IPS DF 6.9 (cell line): Measurements from ENCODE around the gene SBK2.
"Not testable (repeated sequence)": the region's sequence is repeated elsewhere in the genome, so short reads cannot be mapped to it uniquely, and the experiment has no call there.

Experiments used
- DNase-seq: peaks from one replicate; pipeline ENCODE4 v3.0.0-alpha.2; 2013; ENCODE audit warnings: low read depth, low spot score
- H3K27ac ChIP-seq: one replicate; pipeline ENCODE4 v1.5.1; 2013; ENCODE audit warnings: low read length, control low read depth
- H3K27me3 ChIP-seq: 2 replicates; pipeline ENCODE4 v1.6.1; 2013; ENCODE audit warnings: mild to moderate bottlenecking, low read length; ENCODE audit not compliant: control insufficient read depth, insufficient read depth
- H3K36me3 ChIP-seq: 2 replicates; pipeline ENCODE4 v1.6.1; 2013; ENCODE audit warnings: low read length; ENCODE audit not compliant: control insufficient read depth, insufficient read depth
- H3K4me1 ChIP-seq: 2 replicates; pipeline ENCODE4 v1.6.1; 2013; ENCODE audit warnings: low read length; ENCODE audit not compliant: control insufficient read depth, insufficient read depth
- H3K4me3 ChIP-seq: 2 replicates; pipeline ENCODE4 v1.5.1; 2013; ENCODE audit warnings: mild to moderate bottlenecking, low read length
- H3K9me3 ChIP-seq: 2 replicates; pipeline ENCODE4 v1.6.1; 2013; ENCODE audit warnings: low read length, inconsistent platforms; ENCODE audit not compliant: control insufficient read depth, insufficient read depth
- WGBS: extraction: QIAGEN DNeasy Blood & Tissue Kit; methylation state at CpG from one replicate; pipeline ENCODE4 v1.1.7; 2013; ENCODE audit warnings: mixed read lengths, missing lambda C conversion rate; ENCODE audit not compliant: insufficient read length, insufficient coverage; 5-methylcytosine and 5-hydroxymethylcytosine counted together

The SBK2 gene

DNA sequence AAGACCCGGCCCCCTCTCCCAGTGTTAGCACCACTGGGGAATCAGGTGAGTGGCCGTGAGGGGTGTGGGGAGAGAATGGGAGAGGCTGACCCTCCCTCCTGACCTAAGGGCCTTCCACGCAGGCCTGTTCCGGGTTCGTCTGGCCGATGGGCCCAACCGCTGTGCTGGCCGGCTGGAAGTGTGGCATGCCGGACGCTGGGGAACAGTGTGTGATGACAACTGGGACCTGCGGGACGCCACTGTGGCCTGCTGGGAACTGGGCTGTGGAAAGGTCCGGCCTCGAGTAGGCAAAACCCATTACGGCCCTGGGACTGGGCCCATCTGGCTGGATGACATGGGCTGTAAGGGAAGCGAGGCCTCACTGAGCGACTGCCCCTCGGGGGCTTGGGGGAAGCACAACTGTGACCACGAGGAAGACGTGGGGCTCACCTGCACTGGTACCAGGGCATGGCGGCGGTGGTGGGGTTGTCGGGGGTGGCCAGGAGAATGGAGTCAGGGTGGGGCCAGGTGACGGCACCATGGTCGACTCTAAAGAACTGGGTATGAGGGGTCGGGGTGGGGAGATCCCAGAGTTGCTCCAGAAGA lies 36.5 kb downstream of the SBK2 start:
- Histone ChIP-seq H3K4me3 (no peak overlapping the region), H3K27ac (no peak overlapping the region), H3K9me3 (0 out of 2 replicates have a peak, but pooled peaks cover 3% of the 10 kb centered on the region), H3K4me1 (no peaks in the 10 kb centered on the region; the same call in 1 of the 2 replicates), H3K36me3 (no peaks in the 10 kb centered on the region), H3K27me3 (peaks cover 5% of the 10 kb centered on the region; the same call in 1 of the 2 replicates)
- DNase-seq = no peak
- no CpG with 5 or more reads among the region's 26 CpGs for WGBS

DNA sequence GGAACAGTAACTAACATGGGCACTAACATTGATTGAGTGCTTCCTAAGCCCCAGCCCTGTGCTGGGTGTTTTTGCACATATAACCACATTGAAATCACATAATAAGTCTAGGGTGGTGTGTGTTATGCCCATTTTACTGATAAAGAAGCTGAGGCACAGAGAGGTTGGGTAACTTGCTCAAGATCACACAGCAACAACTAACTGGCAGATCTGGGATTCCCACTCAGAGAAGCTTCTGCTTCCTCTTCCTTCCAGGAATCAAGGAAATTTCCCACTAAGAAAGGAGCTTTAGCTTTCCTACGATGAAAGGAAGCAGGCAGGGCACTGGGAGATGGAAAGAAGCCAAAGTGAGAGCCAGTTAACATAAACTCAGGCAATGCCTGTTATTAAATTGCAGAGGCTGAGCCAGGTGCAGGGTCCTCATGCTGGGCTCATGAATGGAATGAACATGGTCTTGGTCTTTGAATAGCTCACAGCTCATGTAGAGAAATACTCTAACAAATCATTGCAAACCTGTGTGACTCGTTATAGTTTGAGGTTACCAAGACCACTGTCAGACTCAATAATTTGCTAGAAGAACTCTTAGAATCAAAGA lies 38.6 kb downstream of the SBK2 start:
- H3K27ac ChIP-seq = no peak overlapping the region
- no CpG with 5 or more reads among the region's 2 CpGs for WGBS
- H3K27me3 ChIP-seq = peaks cover 4% of the 10 kb centered on the region; the same call in 1 of the 2 replicates
- H3K4me1 ChIP-seq = no peaks in the 10 kb centered on the region; the same call in 1 of the 2 replicates
- no peaks in the 10 kb centered on the region for H3K36me3 ChIP-seq
- H3K4me3 ChIP-seq = no peak overlapping the region
- H3K9me3 ChIP-seq = 0 out of 2 replicates have a peak, but pooled peaks cover 3% of the 10 kb centered on the region
- no peak for DNase-seq

DNA sequence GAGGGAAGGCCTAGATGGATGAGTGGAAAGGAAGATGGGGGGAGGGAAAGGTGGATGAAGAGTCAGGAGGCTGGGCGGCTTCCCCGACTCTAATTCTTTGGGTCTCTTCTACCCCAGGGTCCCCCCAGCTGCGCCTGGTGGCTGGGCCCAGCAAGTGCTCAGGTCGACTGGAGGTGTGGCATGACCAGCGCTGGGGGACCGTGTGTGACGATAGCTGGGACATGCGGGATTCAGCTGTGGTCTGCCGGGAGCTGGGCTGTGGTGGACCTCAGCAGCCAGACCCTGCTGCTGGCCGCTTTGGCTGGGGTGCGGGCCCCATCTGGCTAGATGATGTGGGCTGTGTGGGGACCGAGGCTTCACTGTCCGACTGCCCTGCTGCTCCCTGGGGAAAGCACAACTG lies 39.2 kb downstream of the SBK2 start:
- Histone ChIP-seq H3K27ac (no peak overlapping the region), H3K27me3 (no peaks in the 10 kb centered on the region; the same call in 1 of the 2 replicates), H3K4me3 (no peak overlapping the region), H3K36me3 (no peaks in the 10 kb centered on the region), H3K9me3 (no peaks in the 10 kb centered on the region), H3K4me1 (no peaks in the 10 kb centered on the region; the same call in 1 of the 2 replicates)
- no peak for DNase-seq
- WGBS = no CpG with 5 or more reads among the region's 13 CpGs

DNA sequence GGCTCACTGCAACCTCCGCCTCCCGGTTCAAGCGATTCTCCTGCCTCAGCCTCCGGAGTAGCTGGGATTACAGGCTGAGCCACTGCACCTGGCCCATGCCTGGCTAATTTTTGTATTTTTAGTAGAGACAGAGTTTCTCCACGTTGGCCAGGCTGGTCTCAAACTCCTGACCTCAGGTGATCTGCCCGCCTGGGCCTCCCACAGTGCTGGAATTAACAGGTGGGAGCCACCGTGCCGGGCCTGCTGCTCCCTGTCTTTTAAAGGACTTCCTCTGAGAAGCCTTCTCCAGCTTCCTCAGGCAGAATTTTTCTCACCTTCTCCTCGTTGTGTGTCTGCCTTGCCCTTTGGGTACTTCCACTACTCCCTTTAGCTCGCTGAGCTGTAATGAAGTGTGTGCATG lies 40.1 kb downstream of the SBK2 start:
- not testable (repeated sequence) for H3K9me3 ChIP-seq, H3K4me3 ChIP-seq, H3K4me1 ChIP-seq, H3K27me3 ChIP-seq, DNase-seq, H3K27ac ChIP-seq, H3K36me3 ChIP-seq
- WGBS = no CpG with 5 or more reads among the region's 10 CpGs

DNA sequence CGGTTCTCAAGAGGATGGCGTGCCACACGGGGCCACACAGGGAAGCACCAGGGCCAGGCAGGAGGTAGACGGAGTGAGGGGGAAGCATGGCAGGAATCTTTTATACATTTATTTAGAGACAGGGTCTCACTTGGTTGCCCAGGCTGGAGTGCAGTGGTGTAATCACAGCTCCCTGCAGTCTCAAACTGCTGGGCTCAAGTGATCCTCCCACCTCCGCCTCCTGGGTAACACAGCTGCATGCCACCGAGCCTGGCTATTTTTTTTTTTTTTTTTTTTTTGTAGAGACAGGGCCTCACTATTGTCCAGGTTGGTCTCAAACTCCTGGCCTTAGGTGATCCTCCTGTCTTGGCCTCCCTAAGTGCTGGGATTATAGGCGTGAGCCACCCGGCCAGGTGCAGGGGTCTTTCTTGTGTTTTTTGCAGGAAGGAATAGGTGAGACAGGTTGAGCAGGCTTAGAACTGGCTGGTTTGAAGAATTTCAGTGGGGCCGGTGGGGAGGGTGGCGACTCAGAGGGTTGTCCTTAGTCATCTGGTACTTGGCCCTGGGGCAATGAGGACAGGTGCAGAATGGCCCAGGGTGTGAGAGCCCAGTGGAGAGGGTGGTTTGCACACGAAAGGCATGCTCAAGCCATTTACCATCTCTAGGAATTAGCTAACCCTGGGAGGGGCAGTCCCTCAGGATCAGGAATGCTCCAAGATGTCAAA lies 41.1 kb downstream of the SBK2 start:
- no peak for DNase-seq
- Histone ChIP-seq H3K27ac (no peak overlapping the region), H3K9me3 (no peaks in the 10 kb centered on the region), H3K4me1 (no peaks in the 10 kb centered on the region; the same call in 1 of the 2 replicates), H3K27me3 (no peaks in the 10 kb centered on the region), H3K36me3 (no peaks in the 10 kb centered on the region), H3K4me3 (no peak overlapping the region)
- no CpG with 5 or more reads among the region's 11 CpGs for WGBS

DNA sequence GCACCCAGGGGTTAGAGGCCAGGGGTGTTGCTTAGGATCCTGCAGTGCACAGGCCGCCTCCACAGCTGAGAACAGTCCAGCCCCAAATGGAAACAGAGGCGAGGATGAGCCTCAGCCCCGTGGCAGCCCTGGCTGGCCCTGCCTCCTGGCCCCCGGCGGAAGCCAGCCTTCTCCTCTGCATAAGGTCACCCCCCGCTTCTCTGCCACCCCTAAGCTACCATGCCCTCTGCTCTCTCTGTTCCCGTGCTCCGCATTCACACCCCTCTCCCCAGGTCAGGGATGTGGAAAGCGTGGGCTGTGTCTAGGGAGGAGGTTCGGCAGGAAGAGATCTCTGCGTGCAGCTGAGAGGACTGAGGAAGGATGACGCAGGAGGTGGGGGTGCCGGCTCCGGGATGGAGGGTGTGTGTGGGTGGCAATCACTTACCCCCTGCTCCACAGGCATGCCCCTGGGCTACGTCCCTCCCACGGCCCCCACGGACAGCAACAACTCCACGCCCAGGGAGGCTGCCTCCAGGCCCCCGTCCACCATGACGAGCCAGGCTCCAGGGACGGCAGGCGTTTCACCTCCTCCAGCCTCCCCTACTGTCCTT lies 42.7 kb downstream of the SBK2 start:
- Histone ChIP-seq H3K27me3 (no peaks in the 10 kb centered on the region), H3K27ac (no peak overlapping the region), H3K36me3 (no peaks in the 10 kb centered on the region; the same call in 1 of the 2 replicates), H3K4me3 (no peak overlapping the region), H3K4me1 (peaks cover 5% of the 10 kb centered on the region), H3K9me3 (no peaks in the 10 kb centered on the region)
- WGBS = no CpG with 5 or more reads among the region's 22 CpGs
- no peak for DNase-seq

DNA sequence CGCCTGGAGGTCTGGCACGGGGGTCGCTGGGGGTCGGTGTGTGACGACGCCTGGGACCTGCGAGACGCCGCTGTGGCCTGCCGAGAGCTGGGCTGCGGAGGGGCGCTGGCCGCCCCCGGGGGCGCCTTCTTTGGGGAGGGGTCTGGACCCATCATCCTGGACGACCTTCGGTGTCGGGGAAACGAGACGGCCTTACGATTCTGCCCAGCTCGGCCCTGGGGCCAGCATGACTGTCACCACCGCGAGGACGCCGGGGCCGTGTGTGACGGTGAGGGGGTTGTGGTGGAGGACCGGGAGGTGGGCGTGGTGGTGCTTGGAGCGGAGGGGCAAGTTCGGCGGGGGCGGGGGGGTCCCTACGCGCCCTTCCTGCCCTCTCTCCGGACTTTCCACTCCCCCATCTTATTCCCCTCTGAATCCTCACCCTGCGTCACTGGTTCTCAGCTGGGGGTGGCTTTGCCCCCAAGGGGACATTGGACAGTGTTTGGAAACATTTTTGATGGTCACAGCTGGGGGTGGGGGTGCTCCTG lies 43.2 kb downstream of the SBK2 start:
- Histone ChIP-seq H3K4me1 (peaks cover 7% of the 10 kb centered on the region), H3K4me3 (no peak overlapping the region), H3K27me3 (no peaks in the 10 kb centered on the region), H3K36me3 (no peaks in the 10 kb centered on the region; the same call in 1 of the 2 replicates), H3K9me3 (no peaks in the 10 kb centered on the region), H3K27ac (no peak overlapping the region)
- no peak for DNase-seq
- WGBS = no CpG with 5 or more reads among the region's 38 CpGs

DNA sequence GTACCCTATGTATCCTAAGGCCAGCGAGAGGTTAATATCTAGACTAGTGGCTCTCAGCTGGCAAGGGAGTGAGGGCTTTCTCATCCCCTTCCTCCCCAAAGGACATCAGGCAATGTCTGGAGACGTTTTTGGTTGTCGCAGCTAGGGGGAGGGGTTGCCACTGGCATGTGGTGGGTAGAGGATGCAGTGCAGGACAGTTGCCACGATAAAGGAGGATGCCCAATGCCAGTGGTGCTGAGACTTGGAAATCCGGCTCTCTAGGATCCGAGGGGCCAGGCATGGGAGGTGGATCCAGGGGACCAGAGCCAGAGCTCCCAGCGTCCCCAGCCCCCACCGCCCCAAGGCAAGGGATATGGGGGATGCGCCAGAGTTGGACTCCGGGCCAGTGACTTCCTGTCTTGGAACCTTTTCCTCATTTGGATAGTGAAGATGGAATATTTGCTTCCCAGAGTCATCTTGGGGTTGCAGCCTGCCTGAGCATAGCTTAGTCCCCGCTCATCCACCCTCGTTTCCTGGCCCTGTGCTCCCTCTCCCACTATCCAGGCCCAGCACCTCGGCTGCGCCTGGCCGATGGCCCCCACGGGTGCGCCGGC lies 43.8 kb downstream of the SBK2 start:
- Histone ChIP-seq H3K4me1 (peaks cover 7% of the 10 kb centered on the region), H3K4me3 (no peak overlapping the region), H3K27me3 (no peaks in the 10 kb centered on the region), H3K9me3 (no peaks in the 10 kb centered on the region), H3K36me3 (no peaks in the 10 kb centered on the region; the same call in 1 of the 2 replicates), H3K27ac (no peak overlapping the region)
- DNase-seq = no peak
- no CpG with 5 or more reads among the region's 18 CpGs for WGBS

DNA sequence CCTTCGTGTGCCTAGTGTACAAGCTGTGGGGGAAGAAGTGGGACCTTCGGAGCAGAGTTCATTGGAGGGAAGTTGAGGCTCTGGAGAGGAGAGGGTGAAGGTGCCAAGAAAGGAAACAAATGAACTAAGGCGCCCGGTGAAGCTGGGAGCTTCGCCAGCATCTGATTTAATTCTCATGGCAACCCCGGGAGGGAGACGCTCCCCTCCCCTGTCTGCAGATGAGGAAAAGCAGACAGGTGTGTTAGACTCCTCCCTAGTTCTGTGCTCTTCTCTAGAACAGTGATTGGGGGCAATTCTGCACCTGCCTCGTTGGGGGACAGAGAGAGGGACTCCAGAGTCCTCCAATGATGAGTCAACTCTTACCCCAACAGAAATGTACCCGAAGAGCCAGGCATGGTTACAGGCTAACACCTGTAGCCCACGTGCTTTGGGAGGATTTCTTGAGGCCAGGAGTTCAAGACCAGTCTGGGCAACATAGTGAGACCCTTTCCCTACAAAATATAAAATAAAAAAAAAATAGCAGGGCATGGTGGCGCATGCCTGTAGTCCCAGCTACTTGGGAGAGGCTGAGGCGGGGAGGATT lies 44.5 kb downstream of the SBK2 start:
- no peak for DNase-seq
- Histone ChIP-seq H3K27me3 (no peaks in the 10 kb centered on the region), H3K9me3 (no peaks in the 10 kb centered on the region)

More for the DNA sequence above, 44.5 kb downstream of the SBK2 start:
- WGBS = no CpG with 5 or more reads among the region's 12 CpGs
- Histone ChIP-seq H3K36me3 (no peaks in the 10 kb centered on the region; the same call in 1 of the 2 replicates), H3K4me1 (peaks cover 10% of the 10 kb centered on the region), H3K27ac (no peak overlapping the region), H3K4me3 (no peak overlapping the region)
